Psoas muscle (tissue), 8 donors: ENCODE measurements around the gene CENPF. TPM values are rescaled to one million over a fixed set of nuclear protein-coding genes. Genes with fewer than 3 reads are reported as not detected.

Source experiments
- ATAC-seq, 4 donors: fragments of 200-7000 bp; cut with Tn5 transposase; one replicate each; pipeline ENCODE4 v1.9.1; 2020; ENCODE audit warnings: moderate library complexity in 3 of 4, mild to moderate bottlenecking in 2 of 4
- DNase-seq, 2 donors: peaks; one replicate each; pipeline ENCODE4 v3.0.0-alpha.2; 2020
- H3K27ac ChIP-seq: fragments of 200-600 bp; one replicate; pipeline ENCODE4 v1.8.0; 2022
- H3K27me3 ChIP-seq, 3 donors: fragments of 200-600 bp in 1 of 3; one replicate each; pipeline versions ENCODE4 v1.6.1 to v1.8.0; 2013 to 2022; ENCODE audit warnings: low read length in 2 of 3, mild to moderate bottlenecking in 2 of 3, moderate library complexity in 1 of 3; ENCODE audit not compliant: insufficient read depth in 3 of 3
- H3K36me3 ChIP-seq, 2 donors: fragments of 200-600 bp in 1 of 2; one replicate each; pipeline versions ENCODE4 v1.6.1 to v1.8.0; 2013 to 2022; ENCODE audit warnings: low read depth in 1 of 2, mild to moderate bottlenecking in 1 of 2, moderate library complexity in 1 of 2; ENCODE audit not compliant: insufficient read depth in 1 of 2
- H3K4me1 ChIP-seq: fragments of 200-600 bp; one replicate; pipeline ENCODE4 v1.8.0; 2022
- H3K4me3 ChIP-seq: fragments of 200-600 bp; one replicate; pipeline ENCODE4 v1.8.0; 2022; ENCODE audit warnings: mild to moderate bottlenecking
- H3K9me3 ChIP-seq: fragments of 200-600 bp; one replicate; pipeline ENCODE4 v1.8.0; 2022
- CTCF ChIP-seq: fragments of 200-600 bp; IDR thresholded peaks from one replicate; pipeline ENCODE4 v1.8.0; 2022; ENCODE audit warnings: antibody characterized with exemption
- WGBS, 3 donors: extraction: QIAGEN DNeasy Blood & Tissue Kit; methylation state at CpG; one replicate each; pipeline versions ENCODE4 v1.1.6 to v1.1.7; 2013; 5-methylcytosine and 5-hydroxymethylcytosine counted together
- intact Hi-C, 2 donors: fragments of 100-400 bp; cut with DNase I; formaldehyde crosslinking; loops; one replicate each; pipeline versions ENCODE4 v1.11.0 to v1.14.2; 2022
- long read RNA-seq, 2 donors: library from polyadenylated mRNA; unstranded; transcript quantifications; one replicate each; pipeline ENCODE4 v2.0.0, GENCODE V29; 2021
- polyA plus RNA-seq, 3 donors: library from polyadenylated mRNA; stranded (reverse); fragments of 200-250 nt; gene quantifications; one replicate each; pipeline ENCODE4 v1.2.3, GENCODE V29; 2013
- total RNA-seq, 4 donors: library from RNA; stranded (reverse); fragmentation: NEBNext Ultra II Directional in 2 of 4; extraction: Animal tissue kit (Norgen Biotek cat#: 25700) in 2 of 4; gene quantifications; one replicate each; pipeline versions ENCODE4 v1.2.1 to v1.2.4, GENCODE V29; 2021 to 2023
- donor health status: healthy with polysubstance abuse.
- donor health status: DM: no; HTN: no; CAD: no; lungs with moderate emphysema.
- donor health status: Bipolar disorder and iron deficiency.
- donor health status: healthy.
- donor health status: DM: yes; HTN: yes; CAD: no.
- donor health status: DM: no; HTN: no; CAD: no.
- donor health status: DM: no; HTN: no; CAD: no.
- donor health status: DM: yes; HTN: yes; CAD: no.

CENPF gene
- total RNA-seq (1 to 10 TPM in 1 of 4 donors, under 1 TPM in 3; 0.28 to 1.2 (median 0.43) TPM), polyA plus RNA-seq (1 to 10 TPM in 1 of 3 donors, under 1 TPM in 2; 0.04 to 1.2 (median 0.74) TPM)
- long read RNA-seq, donor 1, result 0 reads
- long read RNA-seq, donor 2, result 0 reads

GRCh38 chr1:214602764-214603657 lies at the start of gene CENPF:
Gene CENPF, plus strand, starts transcription at chr1:214603195. Its CDS starts 10,560 bp downstream, at chr1:214613755.
- Histone ChIP-seq H3K36me3 (no peaks in the 10 kb centered on the region), H3K27ac (no peak within 1 kb of the TSS), H3K4me1 (no peaks in the 10 kb centered on the region), H3K9me3 (no peaks in the 10 kb centered on the region), H3K4me3 (peak within 1 kb of the TSS; percentile 76), H3K27me3 (no peaks in the 10 kb centered on the region)
- peak; percentile 94 to 97 for DNase-seq
- ATAC-seq, result peak; percentile 99 to 100 (median 100)
- intact Hi-C loops, result no loop called here
- peak; percentile 35 for TF ChIP-seq CTCF
- 0 to 2% (median 1%) methylated on average over 56 to 65 of the region's 65 CpGs for WGBS, 3 donors

GRCh38 chr1:214557952-214558735 lies 44.9 kb upstream of the CENPF start:
- 49 to 57% (median 51%) methylated on average over 8 of the region's 8 CpGs for WGBS, 3 donors

GRCh38 chr1:214563881-214564280 lies 39.1 kb upstream of the CENPF start:
- DNase-seq, result no peak
- Histone ChIP-seq H3K9me3 (no peaks in the 10 kb centered on the region), H3K27ac (no peak overlapping the region), H3K36me3 (no peaks in the 10 kb centered on the region), H3K4me1 (no peaks in the 10 kb centered on the region), H3K4me3 (no peak overlapping the region), H3K27me3 (no peaks in the 10 kb centered on the region)
- no peak for ATAC-seq
- TF ChIP-seq CTCF, result no peak
- intact Hi-C loops, result no loop called here

More at GRCh38 chr1:214557952-214558735, 44.9 kb upstream of the CENPF start:
- Histone ChIP-seq H3K9me3 (no peaks in the 10 kb centered on the region), H3K27ac (peak overlapping the region; percentile 51), H3K4me1 (peaks cover 9% of the 10 kb centered on the region), H3K36me3 (no peaks in the 10 kb centered on the region), H3K27me3 (no peaks in the 10 kb centered on the region), H3K4me3 (no peak overlapping the region)
- ATAC-seq (peak; percentile 68 to 99 (median 95)), DNase-seq (peak; percentile 34 to 58)
- intact Hi-C loops, result loop anchor here in 1 of 2 donors (10.0 kb wide), 1 partner anchor 193 kb away; no protein-coding TSS in a partner anchor
- TF ChIP-seq CTCF, result no peak

GRCh38 chr1:214565310-214565709 lies 37.7 kb upstream of the CENPF start:
- ATAC-seq, result no peak
- Histone ChIP-seq H3K4me3 (no peak overlapping the region), H3K27ac (no peak overlapping the region), H3K27me3 (no peaks in the 10 kb centered on the region), H3K36me3 (no peaks in the 10 kb centered on the region), H3K9me3 (no peaks in the 10 kb centered on the region), H3K4me1 (no peaks in the 10 kb centered on the region)
- no peak for TF ChIP-seq CTCF
- no peak for DNase-seq
- WGBS, 3 donors, result 42 to 74% (median 55%) methylated on average over 1 of the region's 1 CpG
- intact Hi-C loops, result no loop called here
